Left ventricle myocardium inferior (tissue), 1 donor: ENCODE data around the gene BSDC1. TPM values are rescaled to one million over a fixed set of nuclear protein-coding genes. Genes with fewer than 3 reads are reported as not detected.
A peak's percentile ranks its signal among the peaks of the same experiment; 100 is the strongest.

ENCODE experiments used
- DNase-seq: peaks from one replicate; pipeline ENCODE4 v3.0.0-alpha.2; 2020
- H3K27ac ChIP-seq: fragments of 200-600 bp; replicated peaks from 2 replicates; pipeline ENCODE4 v1.8.0; 2021
- H3K27me3 ChIP-seq: fragments of 200-600 bp; 2 replicates; pipeline ENCODE4 v1.8.0; 2021; ENCODE audit warnings: low read depth
- H3K36me3 ChIP-seq: fragments of 200-600 bp; 2 replicates; pipeline ENCODE4 v1.8.0; 2021
- H3K4me1 ChIP-seq: fragments of 200-600 bp; 2 replicates; pipeline ENCODE4 v1.8.0; 2021
- H3K4me3 ChIP-seq: fragments of 200-600 bp; 2 replicates; pipeline ENCODE4 v1.8.0; 2021; ENCODE audit warnings: mild to moderate bottlenecking, moderate library complexity
- H3K9me3 ChIP-seq: fragments of 200-600 bp; replicated peaks from 2 replicates; pipeline ENCODE4 v1.8.0; 2021
- CTCF ChIP-seq: fragments of 200-600 bp; IDR thresholded peaks from 2 replicates; pipeline ENCODE4 v1.8.0; 2021; ENCODE audit warnings: antibody characterized with exemption, mild to moderate bottlenecking, borderline replicate concordance
- intact Hi-C: fragments of 100-400 bp; cut with micrococcal nuclease; formaldehyde crosslinking; loops from one replicate; pipeline ENCODE4 v1.11.0; 2022
- total RNA-seq: library from RNA; stranded (reverse); fragmentation: NEBNext Ultra II Directional; extraction: Animal tissue kit (Norgen Biotek cat#: 25700); gene quantifications from one replicate; pipeline ENCODE4 v1.2.1, GENCODE V29; 2021
- donor health status: DM: no; HTN: yes; CAD: no; lungs with severe emphysema.

Gene BSDC1
- total RNA-seq, 1 donor from 2014 or later, result 44.9 TPM

- TF ChIP-seq CTCF, result no peak
- Histone ChIP-seq H3K4me3 (no peak overlapping the region), H3K9me3 (no peaks in the 10 kb centered on the region), H3K27ac (no peak overlapping the region), H3K27me3 (no peaks in the 10 kb centered on the region), H3K4me1 (peaks cover 50% of the 10 kb centered on the region), H3K36me3 (no peaks in the 10 kb centered on the region)
- intact Hi-C loops, result no loop called here
- DNase-seq, result no peak
Observed at GRCh38 chr1:32346532-32347157, 47.6 kb downstream of the BSDC1 start.

- peak overlapping the region; percentile 16 for H3K27ac ChIP-seq
- DNase-seq, result no peak
- TF ChIP-seq CTCF, result no peak
Observed at GRCh38 chr1:32345289-32345827, 48.9 kb downstream of the BSDC1 start.

GRCh38 chr1:32342704-32343103 is 51.5 kb downstream of the BSDC1 start:
- no peak for DNase-seq
- intact Hi-C loops, result no loop called here
- no peak overlapping the region for H3K27ac ChIP-seq
- H3K27me3 ChIP-seq, result no peaks in the 10 kb centered on the region
- no peaks in the 10 kb centered on the region for H3K9me3 ChIP-seq
- H3K4me3 ChIP-seq, result no peak overlapping the region
- peaks cover 36% of the 10 kb centered on the region for H3K4me1 ChIP-seq
- TF ChIP-seq CTCF, result no peak
- no peaks in the 10 kb centered on the region for H3K36me3 ChIP-seq

More at GRCh38 chr1:32345289-32345827, 48.9 kb downstream of the BSDC1 start:
- H3K9me3 ChIP-seq, result no peaks in the 10 kb centered on the region
- H3K4me1 ChIP-seq, result peaks cover 45% of the 10 kb centered on the region
- H3K4me3 ChIP-seq, result no peak overlapping the region
- H3K27me3 ChIP-seq, result no peaks in the 10 kb centered on the region
- H3K36me3 ChIP-seq, result no peaks in the 10 kb centered on the region
- intact Hi-C loops, result no loop called here

GRCh38 chr1:32341971-32342370 is 52.3 kb downstream of the BSDC1 start:
- intact Hi-C loops, result no loop called here
- no peak for DNase-seq

GRCh38 chr1:32341186-32341757 is 53.0 kb downstream of the BSDC1 start:
- Histone ChIP-seq H3K36me3 (no peaks in the 10 kb centered on the region), H3K27me3 (no peaks in the 10 kb centered on the region), H3K4me3 (no peak overlapping the region), H3K27ac (no peak overlapping the region), H3K9me3 (no peaks in the 10 kb centered on the region), H3K4me1 (peaks cover 50% of the 10 kb centered on the region)
- intact Hi-C loops, result no loop called here
- peak; percentile 46 for DNase-seq
- TF ChIP-seq CTCF, result no peak

More at GRCh38 chr1:32341971-32342370, 52.3 kb downstream of the BSDC1 start:
- Histone ChIP-seq H3K27me3 (no peaks in the 10 kb centered on the region), H3K9me3 (no peaks in the 10 kb centered on the region), H3K27ac (no peak overlapping the region), H3K4me1 (peaks cover 43% of the 10 kb centered on the region), H3K4me3 (no peak overlapping the region), H3K36me3 (no peaks in the 10 kb centered on the region)
- no peak for TF ChIP-seq CTCF
